Coronary artery (tissue), 2 donors: Measurements from ENCODE around the gene VSIG1.

Experiments
- DNase-seq: peaks from one replicate; pipeline ENCODE4 v3.0.0-alpha.2; 2017; ENCODE audit warnings: low spot score
- H3K27ac ChIP-seq, 2 donors: fragments of 200-600 bp; sonication (generic); one replicate each; pipeline ENCODE4 v1.5.1; 2016 to 2019
- H3K4me3 ChIP-seq: fragments of 200-600 bp; sonication (generic); 2 replicates; pipeline ENCODE4 v1.5.1; 2016; ENCODE audit warnings: mild to moderate bottlenecking, moderate library complexity
- CTCF ChIP-seq: fragments of 200-600 bp; sonication (generic); IDR thresholded peaks from one replicate; pipeline ENCODE4 v1.5.1; 2019; ENCODE audit warnings: antibody characterized with exemption

VSIG1 gene

GRCh38 chrX:108105473-108105872 lies 60.6 kb downstream of the VSIG1 start:
- no peak for TF ChIP-seq CTCF
- no peak overlapping the region for H3K4me3 ChIP-seq
- H3K27ac ChIP-seq, result no peak overlapping the region
- DNase-seq, result no peak

DNA sequence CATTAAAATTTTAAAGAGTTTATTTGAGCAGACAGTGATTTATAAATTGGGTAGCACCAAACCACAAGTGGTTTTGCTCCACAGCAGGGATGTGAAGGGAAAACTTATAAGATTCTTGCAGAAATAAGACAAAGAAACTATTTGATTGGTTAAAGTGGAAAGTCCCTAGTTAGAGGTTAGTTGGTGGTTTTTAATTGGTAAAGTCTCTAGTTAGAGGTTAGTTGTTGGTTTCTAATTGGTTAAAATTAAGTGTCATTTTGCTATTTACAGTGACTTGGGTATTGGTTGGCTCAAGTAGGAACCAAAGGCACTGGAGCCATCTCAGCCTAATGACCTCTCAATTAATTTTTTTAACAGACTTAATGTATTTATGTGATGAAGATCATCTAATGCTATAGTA lies 69.7 kb downstream of the VSIG1 start:
- Histone ChIP-seq H3K4me3 (no peak overlapping the region), H3K27ac (no peak overlapping the region)
- no peak for TF ChIP-seq CTCF
- DNase-seq, result no peak

- no peak for TF ChIP-seq CTCF
- DNase-seq, result no peak
- no peak overlapping the region for H3K4me3 ChIP-seq
Observed at GRCh38 chrX:108117988-108118387, 73.1 kb downstream of the VSIG1 start.

DNA sequence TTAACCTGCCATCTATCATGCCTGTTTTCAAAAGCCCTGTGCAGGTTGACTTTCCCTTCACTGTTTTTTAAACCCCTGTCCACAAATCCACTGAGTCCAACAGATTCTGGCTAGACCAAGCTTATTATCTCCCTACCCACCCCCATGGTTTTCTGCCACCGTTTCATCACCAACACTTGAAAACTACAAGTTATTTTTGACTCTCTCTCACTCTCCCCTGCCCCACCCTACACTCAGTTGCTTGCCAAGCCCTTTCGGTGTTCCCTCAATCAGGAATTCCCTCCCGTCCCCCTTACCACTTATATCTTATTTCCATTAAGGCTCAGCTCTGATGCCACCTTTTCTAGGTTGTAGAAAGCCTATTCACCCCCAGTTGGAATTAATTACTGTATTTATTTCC lies 76.4 kb downstream of the VSIG1 start:
- TF ChIP-seq CTCF, result no peak
- no peak for DNase-seq
- H3K27ac ChIP-seq, result no peak overlapping the region
- no peak overlapping the region for H3K4me3 ChIP-seq

More at GRCh38 chrX:108117988-108118387, 73.1 kb downstream of the VSIG1 start:
- H3K27ac ChIP-seq, result no peak overlapping the region

DNA sequence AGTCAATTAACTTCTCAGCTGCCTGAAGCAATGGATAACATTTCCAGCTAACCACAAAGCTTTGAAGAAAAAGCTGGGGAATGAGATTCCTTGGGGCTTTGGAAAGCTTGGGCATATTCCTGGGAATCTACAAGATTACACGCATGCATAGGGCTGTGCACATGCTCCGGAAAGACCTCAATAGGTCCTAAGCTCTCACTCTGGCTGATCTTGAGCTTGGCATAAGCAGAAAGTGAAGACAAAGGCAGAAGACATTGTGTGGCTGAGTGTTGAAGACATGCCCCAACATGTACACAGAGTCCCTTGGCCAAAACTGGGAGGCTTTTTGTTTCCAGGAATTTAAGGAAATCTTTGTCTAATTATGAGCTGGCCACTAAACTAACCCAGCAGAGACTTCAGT lies 77.9 kb downstream of the VSIG1 start:
- Histone ChIP-seq H3K4me3 (no peak overlapping the region), H3K27ac (no peak overlapping the region)
- DNase-seq, result no peak
- no peak for TF ChIP-seq CTCF

- TF ChIP-seq CTCF, result no peak
- H3K4me3 ChIP-seq, result no peak overlapping the region
- DNase-seq, result no peak
- H3K27ac ChIP-seq, result no peak overlapping the region
Observed at GRCh38 chrX:108123591-108124366, 78.9 kb downstream of the VSIG1 start.

DNA sequence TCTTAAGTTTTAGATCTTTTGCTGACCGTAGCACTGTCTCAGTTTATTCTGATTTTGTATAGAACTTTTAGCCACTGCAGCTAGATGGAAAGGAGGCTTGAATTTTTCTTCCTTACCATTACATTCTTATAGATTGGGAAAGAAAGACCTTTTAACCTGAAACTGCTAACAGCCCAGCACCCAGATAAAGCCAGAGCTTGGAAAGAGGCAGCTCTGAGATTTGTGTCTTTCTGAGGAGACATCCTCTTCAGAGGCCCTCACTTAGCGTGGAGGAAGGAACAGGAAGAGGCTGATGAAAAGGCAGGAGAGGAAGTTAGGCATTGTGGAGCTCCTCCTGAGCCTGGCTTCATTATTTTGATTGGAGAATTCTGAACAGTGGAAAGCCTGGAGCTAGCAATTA lies 81.8 kb downstream of the VSIG1 start:
- no peak for DNase-seq
- no peak overlapping the region for H3K4me3 ChIP-seq
- TF ChIP-seq CTCF, result no peak
- H3K27ac ChIP-seq, result no peak overlapping the region
